Keratinocyte (primary cell): ENCODE data around the gene ZFP64. TPM values are rescaled to one million over a fixed set of nuclear protein-coding genes. Genes with fewer than 3 reads are reported as not detected.

Experiments used
- DNase-seq: peaks from one replicate; pipeline ENCODE4 v3.0.0-alpha.2; 2011; ENCODE audit warnings: low read depth, missing footprints, low spot score
- FAIRE-seq: peaks from 2 replicates; lab custom pipeline; 2011; peaks lifted over from hg19 to GRCh38; lab: Jason Lieb, UNC
- H2AFZ ChIP-seq: 2 replicates; pipeline ENCODE4 v1.6.0; 2012; ENCODE audit warnings: low read length, control low read depth, inconsistent platforms; ENCODE audit not compliant: control insufficient read depth
- H3K27ac ChIP-seq: 2 replicates; pipeline ENCODE4 v1.5.1; 2011; ENCODE audit warnings: low read length; ENCODE audit not compliant: control insufficient read depth, insufficient read depth
- H3K27me3 ChIP-seq: 3 replicates; pipeline ENCODE4 v1.6.0; 2011; ENCODE audit warnings: low read length; ENCODE audit not compliant: control insufficient read depth, insufficient read depth; ENCODE audit errors: extremely low read depth
- H3K36me3 ChIP-seq, 2 experiments: 2 replicates in 1 of 2; 3 replicates in 1 of 2; pipeline ENCODE4 v1.5.1; 2011; ENCODE audit warnings: low read length in 2 of 2, mild to moderate bottlenecking in 1 of 2; ENCODE audit not compliant: control insufficient read depth in 2 of 2, insufficient read depth in 2 of 2; ENCODE audit errors: extremely low read depth in 1 of 2
- H3K4me1 ChIP-seq: 3 replicates; pipeline ENCODE4 v1.5.1; 2011; ENCODE audit warnings: low read length; ENCODE audit not compliant: control insufficient read depth, insufficient read depth; ENCODE audit errors: extremely low read depth
- H3K4me2 ChIP-seq: 3 replicates; pipeline ENCODE4 v1.6.0; 2011; ENCODE audit warnings: low read depth, low read length; ENCODE audit not compliant: control insufficient read depth, insufficient read depth; ENCODE audit errors: extremely low read depth
- H3K4me3 ChIP-seq, 3 experiments: fragments of 200-600 bp in 1 of 3; sonication (generic) in 1 of 3; 2 replicates in 2 of 3; 3 replicates in 1 of 3; pipeline ENCODE4 v1.5.1; 2011 to 2016; ENCODE audit warnings: low read length in 3 of 3, mild to moderate bottlenecking in 3 of 3, control low read depth in 2 of 3, inconsistent platforms in 1 of 3, low read depth in 1 of 3, mixed read lengths in 1 of 3, mixed run types in 1 of 3, moderate library complexity in 1 of 3; ENCODE audit not compliant: control insufficient read depth in 2 of 3, insufficient read depth in 2 of 3; ENCODE audit errors: extremely low read depth in 1 of 3
- H3K79me2 ChIP-seq: 2 replicates; pipeline ENCODE4 v1.6.0; 2012; ENCODE audit warnings: low read length; ENCODE audit not compliant: control insufficient read depth, insufficient read depth
- H3K9ac ChIP-seq: 3 replicates; pipeline ENCODE4 v1.6.0; 2011; ENCODE audit warnings: low read length; ENCODE audit not compliant: control insufficient read depth, insufficient read depth; ENCODE audit errors: extremely low read depth
- H3K9me1 ChIP-seq: 3 replicates; pipeline ENCODE4 v1.6.0; 2011; ENCODE audit warnings: low read length; ENCODE audit not compliant: control insufficient read depth, insufficient read depth; ENCODE audit errors: extremely low read depth
- H3K9me3 ChIP-seq: 2 replicates; pipeline ENCODE4 v1.5.1; 2012; ENCODE audit warnings: low read depth, low read length; ENCODE audit not compliant: control insufficient read depth
- H4K20me1 ChIP-seq: 3 replicates; pipeline ENCODE4 v1.6.0; 2011; ENCODE audit warnings: low read length; ENCODE audit not compliant: control insufficient read depth, insufficient read depth; ENCODE audit errors: extremely low read depth
- CTCF ChIP-seq, 3 experiments: IDR thresholded peaks in 1 of 3; conservative IDR thresholded peaks in 1 of 3; optimal IDR thresholded peaks in 1 of 3; 2 replicates in 2 of 3; 3 replicates in 1 of 3; pipeline versions ENCODE3 to v1.5.1; 2011; ENCODE audit warnings: low read length in 3 of 3, mild to moderate bottlenecking in 3 of 3, moderate library complexity in 2 of 3, control low read depth in 1 of 3, inconsistent platforms in 1 of 3; ENCODE audit not compliant: insufficient read depth in 2 of 3; ENCODE audit errors: extremely low read depth in 1 of 3
- EZH2 ChIP-seq: IDR thresholded peaks from one replicate; pipeline ENCODE4 v1.6.1; 2012; ENCODE audit warnings: inconsistent platforms, mild to moderate bottlenecking, low read length, moderate library complexity
- dilution Hi-C: fragments of 300-500 bp; cut with MboI; formaldehyde crosslinking; loops from one replicate; pipeline ENCODE4 v1.7.0; 2020; ENCODE audit warnings: low sequenced_read_pairs; ENCODE audit not compliant: extremely low pct_ligation_motif_present
- polyA plus RNA-seq, 5 experiments: library from polyadenylated mRNA; depleted of rRNA in 3 of 5; stranded (reverse) in 3 of 5; stranded (forward) in 1 of 5; unstranded in 1 of 5; fragments of >200 nt; gene quantifications; 1 replicate in 1 of 5; 2 replicates in 3 of 5; 3 replicates in 1 of 5; pipeline versions ENCODE4 v1.2.1 to v1.2.3, GENCODE V29; 2011 to 2012; ENCODE audit warnings: missing spikeins in 2 of 5, low read depth in 1 of 5, low replicate concordance in 1 of 5

The ZFP64 gene
- polyA plus RNA-seq, 1 donor (not counting 4 experiments of a cell fraction or from before 2014, with no cell fraction given) = 27.9 TPM

- H4K20me1 ChIP-seq = no peaks in the 10 kb centered on the region
- FAIRE-seq = no peak
- H3K4me2 ChIP-seq = no peak overlapping the region
- no peaks in the 10 kb centered on the region for H3K79me2 ChIP-seq
- H3K4me3 ChIP-seq = no peak overlapping the region
- dilution Hi-C loops = no loop called here
- H3K9me3 ChIP-seq = no peaks in the 10 kb centered on the region
- TF ChIP-seq CTCF (optimal IDR thresholded peaks at IDR 0.05 in 1 of 3, IDR thresholded peaks at IDR 0.05 in 1 of 3, conservative IDR thresholded peaks at IDR 0.05 in 1 of 3; ENCODE audit: extremely low read depth in 1 of 3, insufficient read depth in 2 of 3, low read length in 3 of 3) (no peak), EZH2 (no peak)
- DNase-seq = no peak
- peaks cover 2% of the 10 kb centered on the region for H3K9me1 ChIP-seq
- no peak overlapping the region for H2AFZ ChIP-seq
- no peaks in the 10 kb centered on the region for H3K27me3 ChIP-seq
- H3K9ac ChIP-seq = no peak overlapping the region
- peaks cover 4 to 7% of the 10 kb centered on the region in 2 experiments for H3K36me3 ChIP-seq
- H3K27ac ChIP-seq = no peak overlapping the region
- peaks cover 12% of the 10 kb centered on the region for H3K4me1 ChIP-seq
Observed at GRCh38 chr20:52175840-52176239, 15.7 kb downstream of the ZFP64 start.

- Histone ChIP-seq H3K4me3 (no peak overlapping the region), H3K9me3 (no peaks in the 10 kb centered on the region), H3K27ac (peak overlapping the region; percentile 1), H3K79me2 (no peaks in the 10 kb centered on the region), H3K9ac (no peak overlapping the region), H3K4me2 (peak overlapping the region; percentile 1), H4K20me1 (no peaks in the 10 kb centered on the region), H3K4me1 (peaks cover 12% of the 10 kb centered on the region), H2AFZ (no peak overlapping the region), H3K9me1 (peaks cover 2% of the 10 kb centered on the region), H3K36me3 (peaks cover 0 to 6% of the 10 kb centered on the region in 2 experiments), H3K27me3 (no peaks in the 10 kb centered on the region)
- DNase-seq (no peak), FAIRE-seq (no peak)
- TF ChIP-seq CTCF (optimal IDR thresholded peaks at IDR 0.05 in 1 of 3, IDR thresholded peaks at IDR 0.05 in 1 of 3, conservative IDR thresholded peaks at IDR 0.05 in 1 of 3; ENCODE audit: extremely low read depth in 1 of 3, insufficient read depth in 2 of 3, low read length in 3 of 3) (no peak), EZH2 (no peak)
- dilution Hi-C loops = no loop called here
Observed at GRCh38 chr20:52172392-52173047, 19.1 kb downstream of the ZFP64 start.
